Stimulated activated naive CD8-positive, alpha-beta T cell treated with anti-CD3 and anti-CD28 coated beads, Interleukin-15, amount 100 ng/mL, for 72 hours (primary cell): ENCODE measurements around the gene IL6ST.
"Not testable (repeated sequence)": the region's sequence is repeated elsewhere in the genome, so short reads cannot be mapped to it uniquely, and the experiment has no call there.

Experiments
- ATAC-seq: fragments of 150-1000 bp; cut with Tn5 transposase; 2 replicates; pipeline ENCODE4 v1.10.0; 2021; ENCODE audit warnings: mild to moderate bottlenecking, moderate library complexity
- DNase-seq, 2 donors: peaks; one replicate each; pipeline ENCODE4 v3.0.0; 2021 to 2022
- H3K27ac Mint-ChIP-seq, 2 donors: one replicate each; pipeline ENCODE4 v1.8.0; 2022; ENCODE audit warnings: mild to moderate bottlenecking in 2 of 2, mixed read lengths in 2 of 2, moderate library complexity in 2 of 2
- H3K27me3 Mint-ChIP-seq: one replicate; pipeline ENCODE4 v1.8.0; 2022; ENCODE audit warnings: mixed read lengths
- H3K4me1 Mint-ChIP-seq: one replicate; pipeline ENCODE4 v1.8.0; 2022; ENCODE audit warnings: mild to moderate bottlenecking, mixed read lengths
- H3K4me3 Mint-ChIP-seq, 2 donors: one replicate each; pipeline ENCODE4 v1.8.0; 2022; ENCODE audit warnings: mild to moderate bottlenecking in 2 of 2, mixed read lengths in 2 of 2, moderate library complexity in 1 of 2
- H3K9me3 Mint-ChIP-seq, 2 donors: one replicate each; pipeline ENCODE4 v1.8.0; 2022; ENCODE audit warnings: mixed read lengths in 2 of 2

Gene IL6ST

GRCh38 chr5:55994495-55994997, at the start of gene IL6ST:
Gene IL6ST (minus strand): TSS chr5:55994963. CDS start chr5:55976278, 18,685 bp downstream.
- H3K27me3 Mint-ChIP-seq, result no peaks in the 10 kb centered on the region
- no peak for DNase-seq
- peak; percentile 1 for ATAC-seq
- H3K4me1 Mint-ChIP-seq, result peaks cover 63% of the 10 kb centered on the region
- H3K9me3 Mint-ChIP-seq, result peaks cover 0 to 4% of the 10 kb centered on the region in 2 donors
- H3K4me3 Mint-ChIP-seq, result peak within 1 kb of the TSS; percentile 90 to 97
- H3K27ac Mint-ChIP-seq, result peak within 1 kb of the TSS; percentile 98 to 99

DNA sequence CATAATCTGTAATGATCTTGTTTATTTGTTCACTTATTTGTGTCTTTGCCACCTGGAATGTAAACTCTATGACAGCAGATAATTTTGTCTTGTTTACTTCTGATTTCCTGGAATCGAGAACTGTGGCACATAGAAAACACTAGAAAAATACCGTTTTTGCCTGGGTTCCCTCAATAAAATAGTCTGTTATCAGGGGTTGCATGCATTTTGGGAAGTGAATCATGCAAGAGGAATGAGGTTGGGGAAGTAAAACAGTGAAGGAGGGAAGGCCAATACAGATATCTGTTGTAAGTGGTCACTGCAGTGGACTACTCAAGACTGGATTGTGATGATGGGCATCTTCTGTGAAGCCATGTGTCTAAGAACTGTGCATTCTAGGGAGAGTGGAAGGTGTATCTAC, 45.2 kb upstream of the IL6ST start:
- H3K4me3 Mint-ChIP-seq, result no peak overlapping the region
- H3K4me1 Mint-ChIP-seq, result peaks cover 22% of the 10 kb centered on the region
- no peak for ATAC-seq
- H3K27ac Mint-ChIP-seq, result no peak overlapping the region
- H3K9me3 Mint-ChIP-seq, result no peaks in the 10 kb centered on the region
- no peaks in the 10 kb centered on the region for H3K27me3 Mint-ChIP-seq
- DNase-seq, result no peak

- not testable (repeated sequence) for H3K9me3 Mint-ChIP-seq, H3K4me3 Mint-ChIP-seq, H3K4me1 Mint-ChIP-seq, H3K27me3 Mint-ChIP-seq, H3K27ac Mint-ChIP-seq, ATAC-seq, DNase-seq
These were observed 43.4 kb upstream of the IL6ST start for GRCh38 chr5:56038206-56038605.

DNA sequence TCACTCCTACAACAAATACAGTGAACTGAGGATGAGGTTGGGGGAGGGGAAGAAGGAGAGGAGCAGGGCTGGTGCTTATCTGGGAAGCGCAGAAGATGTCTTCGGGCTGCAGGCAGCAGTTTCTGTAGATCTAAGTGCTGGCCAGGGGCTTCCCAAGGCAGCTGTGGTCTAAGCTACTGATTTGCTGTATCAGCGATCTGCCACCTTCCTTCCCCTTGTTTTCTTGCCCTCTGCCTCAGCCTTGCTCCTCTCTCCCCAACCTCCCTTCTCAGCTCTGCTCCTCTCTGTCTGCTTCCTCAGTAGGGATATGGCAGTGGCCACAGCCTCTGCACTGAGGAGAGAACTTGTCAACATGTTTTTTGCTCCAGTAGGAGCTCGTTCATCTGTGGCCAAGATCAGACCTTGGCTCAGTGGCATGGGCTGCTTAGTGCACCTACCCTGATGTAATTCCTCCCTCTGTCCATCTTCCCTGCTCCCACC, 42.8 kb upstream of the IL6ST start:
- DNase-seq (no peak), ATAC-seq (no peak)
- Mint-ChIP-seq H3K4me1 (peaks cover 9% of the 10 kb centered on the region), H3K27me3 (no peaks in the 10 kb centered on the region), H3K4me3 (no peak overlapping the region), H3K27ac (peak overlapping the region; percentile 26 to 31), H3K9me3 (no peaks in the 10 kb centered on the region)

DNA sequence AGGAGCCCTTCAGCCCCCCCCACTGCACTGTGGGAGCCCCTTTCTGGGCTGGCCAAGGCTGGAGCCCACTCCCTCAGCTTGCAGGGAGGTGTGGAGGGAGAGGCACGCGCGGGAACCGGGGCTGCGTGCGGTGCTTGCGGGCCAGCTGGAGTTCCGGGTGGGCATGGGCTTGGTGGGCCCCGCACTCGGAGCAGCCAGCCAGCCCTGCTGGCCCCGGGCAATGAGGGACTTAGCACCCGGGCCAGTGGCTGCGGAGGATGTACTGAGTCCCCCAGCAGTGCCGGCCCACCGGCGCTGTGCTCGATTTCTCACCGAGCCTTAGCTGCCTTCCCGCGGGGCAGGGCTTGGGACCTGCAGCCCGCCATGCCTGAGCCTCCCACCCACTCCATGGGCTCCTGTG, 40.6 kb upstream of the IL6ST start:
- not testable (repeated sequence) for H3K4me1 Mint-ChIP-seq, H3K27me3 Mint-ChIP-seq, ATAC-seq, H3K9me3 Mint-ChIP-seq, H3K27ac Mint-ChIP-seq, DNase-seq, H3K4me3 Mint-ChIP-seq

- not testable (repeated sequence) for H3K27ac Mint-ChIP-seq, ATAC-seq, H3K9me3 Mint-ChIP-seq, H3K4me3 Mint-ChIP-seq, H3K27me3 Mint-ChIP-seq, DNase-seq
- peaks cover 15% of the 10 kb centered on the region for H3K4me1 Mint-ChIP-seq
These were observed 35.3 kb upstream of the IL6ST start for GRCh38 chr5:56029871-56030630.

DNA sequence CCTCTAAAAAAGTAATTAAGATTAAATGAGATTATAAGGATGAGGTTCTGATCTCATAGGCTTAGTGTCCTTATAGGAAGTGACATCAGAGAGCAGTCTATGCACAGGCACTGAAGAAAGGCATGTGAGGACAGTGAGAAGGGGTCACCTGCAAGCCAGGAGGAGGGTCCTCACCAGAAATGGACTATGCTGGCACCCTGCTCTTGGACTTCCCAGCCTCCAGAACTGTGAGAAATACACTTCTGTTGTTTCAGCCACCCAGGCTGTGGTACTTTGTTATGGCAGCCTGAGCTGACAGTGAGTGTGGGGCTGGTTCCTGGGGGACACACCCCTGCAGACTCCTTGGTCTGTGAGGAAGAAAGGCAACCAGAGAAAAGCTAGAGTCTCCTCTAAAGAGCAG, 34.7 kb upstream of the IL6ST start:
- Mint-ChIP-seq H3K27ac (no peak overlapping the region), H3K4me3 (no peak overlapping the region), H3K4me1 (peaks cover 15% of the 10 kb centered on the region), H3K9me3 (no peaks in the 10 kb centered on the region), H3K27me3 (no peaks in the 10 kb centered on the region)
- no peak for DNase-seq
- no peak for ATAC-seq

DNA sequence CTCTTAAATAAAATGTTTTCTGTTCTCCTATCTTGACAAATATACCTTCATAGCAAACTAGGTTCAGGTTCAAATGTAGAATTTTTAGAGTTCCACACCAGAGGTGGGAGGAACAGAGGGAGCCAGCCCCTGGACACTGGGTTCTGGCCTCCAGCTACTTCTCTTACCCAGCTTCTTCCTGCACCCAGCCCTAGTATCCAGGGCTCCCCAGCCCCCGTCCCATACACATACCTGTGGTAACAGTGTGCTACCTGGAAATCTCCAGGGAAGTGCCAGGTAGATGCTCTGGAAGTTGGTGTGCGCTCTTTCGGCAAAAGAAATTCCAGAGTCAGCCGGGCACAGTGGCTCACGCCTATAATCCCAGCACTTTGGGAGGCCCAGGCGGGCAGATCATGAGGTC, 33.9 kb upstream of the IL6ST start:
- Mint-ChIP-seq H3K27me3 (no peaks in the 10 kb centered on the region), H3K4me3 (no peak overlapping the region), H3K27ac (no peak overlapping the region), H3K4me1 (peaks cover 15% of the 10 kb centered on the region), H3K9me3 (no peaks in the 10 kb centered on the region)
- DNase-seq (no peak), ATAC-seq (no peak)

- DNase-seq, result peak in 1 of 2 donors; percentile 24
- H3K4me1 Mint-ChIP-seq, result peaks cover 15% of the 10 kb centered on the region
- no peaks in the 10 kb centered on the region for H3K9me3 Mint-ChIP-seq
- H3K4me3 Mint-ChIP-seq, result no peak overlapping the region
- H3K27me3 Mint-ChIP-seq, result no peaks in the 10 kb centered on the region
- H3K27ac Mint-ChIP-seq, result no peak overlapping the region
- peak; percentile 94 for ATAC-seq
These were observed 32.1 kb upstream of the IL6ST start for GRCh38 chr5:56026863-56027300.

- no peak overlapping the region for H3K27ac Mint-ChIP-seq
- H3K9me3 Mint-ChIP-seq, result no peaks in the 10 kb centered on the region
- no peak for ATAC-seq
- DNase-seq, result no peak
- peaks cover 15% of the 10 kb centered on the region for H3K4me1 Mint-ChIP-seq
- no peaks in the 10 kb centered on the region for H3K27me3 Mint-ChIP-seq
- no peak overlapping the region for H3K4me3 Mint-ChIP-seq
These were observed 30.6 kb upstream of the IL6ST start for GRCh38 chr5:56025151-56025885.

GRCh38 chr5:56024810-56025150, 30.0 kb upstream of the IL6ST start:
- peaks cover 15% of the 10 kb centered on the region for H3K4me1 Mint-ChIP-seq
- ATAC-seq (no peak), DNase-seq (no peak)

GRCh38 chr5:56023296-56023695, 28.5 kb upstream of the IL6ST start:
- peaks cover 19% of the 10 kb centered on the region for H3K4me1 Mint-ChIP-seq
- no peaks in the 10 kb centered on the region for H3K9me3 Mint-ChIP-seq
- DNase-seq (no peak), ATAC-seq (no peak)
- H3K27ac Mint-ChIP-seq, result no peak overlapping the region
- no peaks in the 10 kb centered on the region for H3K27me3 Mint-ChIP-seq
- H3K4me3 Mint-ChIP-seq, result no peak overlapping the region

More at GRCh38 chr5:56024810-56025150, 30.0 kb upstream of the IL6ST start:
- Mint-ChIP-seq H3K9me3 (no peaks in the 10 kb centered on the region), H3K27ac (no peak overlapping the region), H3K27me3 (no peaks in the 10 kb centered on the region), H3K4me3 (no peak overlapping the region)

- no peak overlapping the region for H3K27ac Mint-ChIP-seq
- ATAC-seq (no peak), DNase-seq (no peak)
- peaks cover 10% of the 10 kb centered on the region for H3K4me1 Mint-ChIP-seq
- no peak overlapping the region for H3K4me3 Mint-ChIP-seq
- no peaks in the 10 kb centered on the region for H3K27me3 Mint-ChIP-seq
- H3K9me3 Mint-ChIP-seq, result peaks cover 5 to 7% of the 10 kb centered on the region in 2 donors
These were observed 24.8 kb upstream of the IL6ST start for GRCh38 chr5:56019306-56020272.

- Mint-ChIP-seq H3K4me3 (no peak overlapping the region), H3K4me1 (peaks cover 10% of the 10 kb centered on the region), H3K9me3 (peaks cover 5 to 7% of the 10 kb centered on the region in 2 donors), H3K27me3 (no peaks in the 10 kb centered on the region), H3K27ac (no peak overlapping the region)
- no peak for ATAC-seq
- no peak for DNase-seq
These were observed 24.1 kb upstream of the IL6ST start for GRCh38 chr5:56018832-56019231.

- not testable (repeated sequence) for H3K9me3 Mint-ChIP-seq, H3K27ac Mint-ChIP-seq, H3K4me3 Mint-ChIP-seq, DNase-seq, ATAC-seq, H3K27me3 Mint-ChIP-seq
- peaks cover 28% of the 10 kb centered on the region for H3K4me1 Mint-ChIP-seq
These were observed 19.9 kb upstream of the IL6ST start for GRCh38 chr5:56014701-56015100.
